Measurements from ENCODE around the gene KRT81. TPM values are rescaled to one million over a fixed set of nuclear protein-coding genes. Genes with fewer than 3 reads are reported as not detected.

KRT81 gene
- total and polyA plus RNA-seq, 2 of the 4 experiments (the other 2 are of a cell fraction), result under 0.01 to 0.05 TPM

DNA sequence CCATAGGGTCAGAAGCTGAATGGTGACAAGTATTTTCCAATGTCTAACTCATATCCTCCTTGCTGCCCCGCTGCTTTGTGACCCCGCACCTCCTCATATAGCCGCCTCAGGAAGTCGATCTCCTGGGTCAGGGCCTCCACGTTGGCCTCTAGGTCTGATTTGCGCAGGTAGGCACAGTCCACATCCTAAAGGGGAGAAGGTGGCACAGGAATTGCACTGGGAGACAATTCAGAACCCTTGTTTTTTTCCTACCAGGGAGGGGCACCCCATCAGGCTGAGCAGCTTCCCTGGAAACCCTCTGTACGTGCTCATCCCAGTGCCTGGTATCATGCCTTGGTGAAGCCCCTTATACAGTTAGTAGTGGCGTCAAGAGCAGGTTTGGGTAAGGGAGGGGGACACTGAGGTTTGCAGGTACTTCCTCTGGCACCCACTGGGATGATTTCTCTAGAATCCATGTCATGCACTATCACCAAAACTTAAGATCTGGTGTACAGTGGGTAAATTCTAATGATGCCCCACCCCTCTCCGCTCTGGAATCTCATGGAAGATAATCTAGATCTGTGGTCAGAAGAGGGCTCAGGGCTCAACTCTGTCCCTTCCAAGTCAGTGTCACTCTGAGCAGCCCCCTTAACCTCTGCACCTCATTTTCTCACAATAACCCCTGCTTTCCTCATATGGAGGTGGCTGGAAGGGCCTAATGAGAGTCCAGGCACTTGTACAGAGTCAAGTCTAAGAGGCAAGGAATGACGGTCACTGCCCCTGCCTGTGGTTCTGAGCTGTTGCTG, 37.0 kb downstream of the KRT81 start:
- WGBS, 2 experiments (ENCODE audit: extremely low coverage in 2 of 2, insufficient read length in 1 of 2), result 100% methylated on average over 1 of the region's 10 CpGs; no CpG with 5 or more reads in 1 of the 2 experiments
- no peak overlapping the region for H4K5ac ChIP-seq (ENCODE audit: low read depth, low read length)
- no peak overlapping the region for H3K4me3 ChIP-seq (ENCODE audit: insufficient read depth, low read depth, low read length)
- H3K79me1 ChIP-seq (ENCODE audit: low read depth in 1 of 2, low read length in 2 of 2), result no peaks in the 10 kb centered on the region
- H3K56ac ChIP-seq (ENCODE audit: extremely low read depth, insufficient read depth, low read length), result no peak overlapping the region
- no peak overlapping the region for H3K14ac ChIP-seq (replicated peaks; ENCODE audit: low read depth, low read length)
- in situ Hi-C loops (cut with MboI; ENCODE audit: low sequenced_read_pairs) (no loop called here), intact Hi-C loops (cut with micrococcal nuclease) (no loop called here), dilution Hi-C loops (cut with HindIII; ENCODE audit: low sequenced_read_pairs, unreplicated experiment) (no loop called here)
- no peak for DNase-seq
- no peak overlapping the region for H2AK5ac ChIP-seq (ENCODE audit: low read depth, low read length)
- peaks cover 33% of the 10 kb centered on the region for H3K27me3 ChIP-seq (ENCODE audit: control insufficient read depth, insufficient read depth, low read length)
- no peak overlapping the region for H2AK9ac ChIP-seq (replicated peaks; ENCODE audit: low read depth, low read length, poor library complexity)
- H3K9me3 ChIP-seq (ENCODE audit: control insufficient read depth, insufficient read depth, low read length), result no peaks in the 10 kb centered on the region
- no peaks in the 10 kb centered on the region for H3K4me1 ChIP-seq (ENCODE audit: control insufficient read depth, insufficient read depth, low read length)
- no peaks in the 10 kb centered on the region for H3K36me3 ChIP-seq (ENCODE audit: control insufficient read depth, insufficient read depth, low read length)
- POLR2A ChIA-PET (ENCODE audit: unreplicated experiment), result no interaction called here
- H2BK15ac ChIP-seq (ENCODE audit: low read depth, low read length), result no peak overlapping the region
- no peak overlapping the region for H2BK5ac ChIP-seq (ENCODE audit: low read depth, low read length, poor library complexity, severe bottlenecking)
- no peak overlapping the region for H4K8ac ChIP-seq (ENCODE audit: low read depth in 2 of 2, low read length in 2 of 2)
- H4K91ac ChIP-seq (ENCODE audit: insufficient read depth, low read depth, low read length), result no peak overlapping the region
- no peak overlapping the region for H3K9ac ChIP-seq (ENCODE audit: low read depth, low read length)
- no peaks in the 10 kb centered on the region for H4K20me1 ChIP-seq (ENCODE audit: insufficient read depth, low read length)
- H3K4me2 ChIP-seq (ENCODE audit: low read depth, low read length), result no peak overlapping the region
- H3K9me1 ChIP-seq (ENCODE audit: insufficient read depth, low read length), result 0 out of 2 replicates have a peak, but pooled peaks cover 1% of the 10 kb centered on the region
- no peak overlapping the region for H3K27ac ChIP-seq (ENCODE audit: insufficient read depth, low read length)
- no peak overlapping the region for H2BK120ac ChIP-seq (ENCODE audit: low read depth, low read length)
- BruUV-seq (replicated peaks), result no TSS peak
- no peak overlapping the region for H2BK20ac ChIP-seq (ENCODE audit: low read depth, low read length)
- H2AFZ ChIP-seq (replicated peaks; ENCODE audit: low read length, poor library complexity), result no peak overlapping the region
- CTCF ChIA-PET, result no interaction called here
- no peak overlapping the region for H3K18ac ChIP-seq (ENCODE audit: low read depth, low read length)
- TF ChIP-seq MAFK (IDR thresholded peaks at IDR 0.05; ENCODE audit: low read depth, low read length) (no peak), FOS (IDR thresholded peaks at IDR 0.05; ENCODE audit: low read depth, low read length) (no peak), MXI1 (IDR thresholded peaks at IDR 0.05; ENCODE audit: borderline replicate concordance, low read depth, low read length) (no peak), RCOR1 (IDR thresholded peaks at IDR 0.05; ENCODE audit: insufficient replicate concordance, low read length) (no peak), POLR2A (IDR thresholded peaks at IDR 0.05; ENCODE audit: low read depth, low read length) (no peak), NFE2L2 (IDR thresholded peaks at IDR 0.05; ENCODE audit: low read depth, low read length) (no peak), MAZ (IDR thresholded peaks at IDR 0.05; ENCODE audit: borderline replicate concordance, low read depth, low read length) (no peak), BHLHE40 (IDR thresholded peaks at IDR 0.05; ENCODE audit: low read depth, low read length) (no peak), CHD1 (IDR thresholded peaks at IDR 0.05; ENCODE audit: low read depth, low read length) (no peak), SMC3 (IDR thresholded peaks at IDR 0.05; ENCODE audit: low read depth, low read length) (no peak), CEBPB (IDR thresholded peaks at IDR 0.05; ENCODE audit: low read depth, low read length) (no peak)
- TF ChIP-seq, protein P1, sequence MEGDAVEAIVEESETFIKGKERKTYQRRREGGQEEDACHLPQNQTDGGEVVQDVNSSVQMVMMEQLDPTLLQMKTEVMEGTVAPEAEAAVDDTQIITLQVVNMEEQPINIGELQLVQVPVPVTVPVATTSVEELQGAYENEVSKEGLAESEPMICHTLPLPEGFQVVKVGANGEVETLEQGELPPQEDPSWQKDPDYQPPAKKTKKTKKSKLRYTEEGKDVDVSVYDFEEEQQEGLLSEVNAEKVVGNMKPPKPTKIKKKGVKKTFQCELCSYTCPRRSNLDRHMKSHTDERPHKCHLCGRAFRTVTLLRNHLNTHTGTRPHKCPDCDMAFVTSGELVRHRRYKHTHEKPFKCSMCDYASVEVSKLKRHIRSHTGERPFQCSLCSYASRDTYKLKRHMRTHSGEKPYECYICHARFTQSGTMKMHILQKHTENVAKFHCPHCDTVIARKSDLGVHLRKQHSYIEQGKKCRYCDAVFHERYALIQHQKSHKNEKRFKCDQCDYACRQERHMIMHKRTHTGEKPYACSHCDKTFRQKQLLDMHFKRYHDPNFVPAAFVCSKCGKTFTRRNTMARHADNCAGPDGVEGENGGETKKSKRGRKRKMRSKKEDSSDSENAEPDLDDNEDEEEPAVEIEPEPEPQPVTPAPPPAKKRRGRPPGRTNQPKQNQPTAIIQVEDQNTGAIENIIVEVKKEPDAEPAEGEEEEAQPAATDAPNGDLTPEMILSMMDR (conservative IDR thresholded peaks at IDR 0.05; ENCODE audit: low read depth, low read length), result no peak
- TF ChIP-seq, protein P2, sequence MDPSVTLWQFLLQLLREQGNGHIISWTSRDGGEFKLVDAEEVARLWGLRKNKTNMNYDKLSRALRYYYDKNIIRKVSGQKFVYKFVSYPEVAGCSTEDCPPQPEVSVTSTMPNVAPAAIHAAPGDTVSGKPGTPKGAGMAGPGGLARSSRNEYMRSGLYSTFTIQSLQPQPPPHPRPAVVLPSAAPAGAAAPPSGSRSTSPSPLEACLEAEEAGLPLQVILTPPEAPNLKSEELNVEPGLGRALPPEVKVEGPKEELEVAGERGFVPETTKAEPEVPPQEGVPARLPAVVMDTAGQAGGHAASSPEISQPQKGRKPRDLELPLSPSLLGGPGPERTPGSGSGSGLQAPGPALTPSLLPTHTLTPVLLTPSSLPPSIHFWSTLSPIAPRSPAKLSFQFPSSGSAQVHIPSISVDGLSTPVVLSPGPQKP (IDR thresholded peaks at IDR 0.05; ENCODE audit: borderline replicate concordance, low read depth, low read length), result no peak
- TF ChIP-seq, protein P3, sequence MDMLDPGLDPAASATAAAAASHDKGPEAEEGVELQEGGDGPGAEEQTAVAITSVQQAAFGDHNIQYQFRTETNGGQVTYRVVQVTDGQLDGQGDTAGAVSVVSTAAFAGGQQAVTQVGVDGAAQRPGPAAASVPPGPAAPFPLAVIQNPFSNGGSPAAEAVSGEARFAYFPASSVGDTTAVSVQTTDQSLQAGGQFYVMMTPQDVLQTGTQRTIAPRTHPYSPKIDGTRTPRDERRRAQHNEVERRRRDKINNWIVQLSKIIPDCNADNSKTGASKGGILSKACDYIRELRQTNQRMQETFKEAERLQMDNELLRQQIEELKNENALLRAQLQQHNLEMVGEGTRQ (IDR thresholded peaks at IDR 0.05; ENCODE audit: low read depth, low read length), result no peak
- no peak for ATAC-seq (ENCODE audit: low read depth)
- no peak overlapping the region; the same call in 1 of the 2 replicates for H3K4ac ChIP-seq (ENCODE audit: low read depth, low read length)
- H3K23ac ChIP-seq (ENCODE audit: low read depth, low read length), result no peak overlapping the region

Data from IMR-90 (cell line).